OCI-LY3 (cell line): ENCODE data around the gene LRRC8E.

ENCODE experiments used
- H2AFZ ChIP-seq: fragments of 200-600, 300-600 bp; shearing (Covaris generic); 2 replicates; pipeline ENCODE4 v1.6.0; 2014; ENCODE audit warnings: antibody characterized with exemption, low read depth, low read length
- H3K27ac ChIP-seq: fragments of 200-600, 300-600 bp; sonication (generic); 2 replicates; pipeline ENCODE4 v1.5.1; 2014; ENCODE audit warnings: mild to moderate bottlenecking, low read length, moderate library complexity, mixed read lengths
- H3K27me3 ChIP-seq: fragments of 200-600, 300-600 bp; sonication (generic); 2 replicates; pipeline ENCODE4 v1.6.1; 2014; ENCODE audit warnings: low read depth, low read length, mixed read lengths
- H3K36me3 ChIP-seq: fragments of 200-600, 300-600 bp; sonication (generic); replicated peaks from 2 replicates; pipeline ENCODE3; 2014; ENCODE audit warnings: low read depth, low read length, mixed read lengths
- H3K4me1 ChIP-seq: fragments of 300-600, 200-600 bp; sonication (generic); 2 replicates; pipeline ENCODE4 v1.6.1; 2014; ENCODE audit warnings: low read length, mixed read lengths
- H3K4me2 ChIP-seq: fragments of 200-600, 300-600 bp; sonication (generic); 2 replicates; pipeline ENCODE4 v1.6.1; 2014; ENCODE audit warnings: low read length, mixed read lengths
- H3K4me3 ChIP-seq: fragments of 300-600, 200-600 bp; sonication (generic); 2 replicates; pipeline ENCODE4 v1.5.1; 2014; ENCODE audit warnings: antibody characterized with exemption, mild to moderate bottlenecking, low read length, moderate library complexity
- H3K79me2 ChIP-seq: fragments of 300-600, 200-600 bp; shearing (Covaris generic); 2 replicates; pipeline ENCODE4 v1.6.1; 2014; ENCODE audit warnings: mild to moderate bottlenecking, low read length, mixed read lengths
- H3K9ac ChIP-seq: fragments of 300-600, 200-600 bp; shearing (Covaris generic); 2 replicates; pipeline ENCODE4 v1.6.0; 2014; ENCODE audit warnings: mild to moderate bottlenecking, low read length, moderate library complexity
- H3K9me3 ChIP-seq: fragments of 200-600, 300-600 bp; shearing (Covaris generic); 2 replicates; pipeline ENCODE4 v1.6.1; 2014; ENCODE audit warnings: low read length, mixed read lengths; ENCODE audit not compliant: insufficient read depth
- H4K20me1 ChIP-seq: fragments of 200-600, 300-600 bp; sonication (generic); 2 replicates; pipeline ENCODE4 v1.6.1; 2016; ENCODE audit warnings: low read length, mixed read lengths; ENCODE audit not compliant: insufficient read depth
- EZH2phosphoT487 ChIP-seq: fragments of 200-600 bp; shearing (Covaris generic); IDR thresholded peaks from 2 replicates; pipeline ENCODE4 v1.6.1; 2018; ENCODE audit warnings: antibody characterized with exemption, mixed run types, low read depth
- TF ChIP-seq, protein P1 (sequence below): fragments of 200-600, 300-600 bp; sonication (generic); IDR thresholded peaks from 2 replicates; pipeline ENCODE4 v1.5.1; 2014; ENCODE audit warnings: antibody characterized with exemption, low read length, low read depth

LRRC8E gene

DNA sequence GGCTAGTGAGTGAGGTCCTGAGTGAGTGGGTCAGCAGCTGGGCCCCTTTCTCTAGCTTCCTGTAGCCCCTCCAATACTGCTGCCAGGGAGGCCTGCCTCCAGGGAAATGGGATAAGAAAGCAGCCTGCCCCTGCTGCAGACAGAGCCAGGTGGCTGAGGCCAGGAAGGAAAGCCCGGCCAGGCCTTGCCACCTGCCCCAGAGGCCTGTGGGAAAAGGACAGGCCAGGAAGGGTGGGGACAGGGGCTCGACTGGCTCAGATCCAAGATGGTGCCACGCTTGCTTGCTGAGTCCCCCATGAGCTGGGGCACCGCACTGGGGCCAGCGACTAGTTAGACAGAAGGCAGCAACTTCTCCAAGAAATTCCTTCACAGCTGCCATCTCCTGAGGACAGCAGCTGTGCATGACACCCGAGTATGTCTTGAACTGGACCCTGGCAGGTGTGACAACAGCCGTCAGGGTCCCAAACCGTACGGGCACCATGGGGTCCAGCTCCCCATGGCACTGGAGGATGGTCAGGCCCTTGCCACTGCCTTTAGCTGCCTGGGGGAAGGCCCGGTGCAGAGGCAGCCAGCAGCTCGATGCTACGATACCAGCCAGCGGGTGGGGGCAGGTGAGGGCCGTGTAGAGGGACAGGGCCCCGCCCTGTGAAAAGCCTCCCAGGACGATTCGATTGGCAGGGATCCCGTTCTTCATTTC, 9.1 kb upstream of the LRRC8E start:
- Histone ChIP-seq H3K79me2 (no peaks in the 10 kb centered on the region), H3K9ac (no peak overlapping the region), H4K20me1 (no peaks in the 10 kb centered on the region), H3K9me3 (no peaks in the 10 kb centered on the region), H3K4me2 (no peak overlapping the region), H3K4me3 (no peak overlapping the region), H3K4me1 (no peaks in the 10 kb centered on the region), H3K27me3 (no peaks in the 10 kb centered on the region), H3K27ac (no peak overlapping the region), H2AFZ (no peak overlapping the region; the same call in 1 of the 2 replicates), H3K36me3 (peaks cover 2% of the 10 kb centered on the region)
- TF ChIP-seq, protein P1, sequence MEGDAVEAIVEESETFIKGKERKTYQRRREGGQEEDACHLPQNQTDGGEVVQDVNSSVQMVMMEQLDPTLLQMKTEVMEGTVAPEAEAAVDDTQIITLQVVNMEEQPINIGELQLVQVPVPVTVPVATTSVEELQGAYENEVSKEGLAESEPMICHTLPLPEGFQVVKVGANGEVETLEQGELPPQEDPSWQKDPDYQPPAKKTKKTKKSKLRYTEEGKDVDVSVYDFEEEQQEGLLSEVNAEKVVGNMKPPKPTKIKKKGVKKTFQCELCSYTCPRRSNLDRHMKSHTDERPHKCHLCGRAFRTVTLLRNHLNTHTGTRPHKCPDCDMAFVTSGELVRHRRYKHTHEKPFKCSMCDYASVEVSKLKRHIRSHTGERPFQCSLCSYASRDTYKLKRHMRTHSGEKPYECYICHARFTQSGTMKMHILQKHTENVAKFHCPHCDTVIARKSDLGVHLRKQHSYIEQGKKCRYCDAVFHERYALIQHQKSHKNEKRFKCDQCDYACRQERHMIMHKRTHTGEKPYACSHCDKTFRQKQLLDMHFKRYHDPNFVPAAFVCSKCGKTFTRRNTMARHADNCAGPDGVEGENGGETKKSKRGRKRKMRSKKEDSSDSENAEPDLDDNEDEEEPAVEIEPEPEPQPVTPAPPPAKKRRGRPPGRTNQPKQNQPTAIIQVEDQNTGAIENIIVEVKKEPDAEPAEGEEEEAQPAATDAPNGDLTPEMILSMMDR, result no peak
- no peak for TF ChIP-seq EZH2phosphoT487

DNA sequence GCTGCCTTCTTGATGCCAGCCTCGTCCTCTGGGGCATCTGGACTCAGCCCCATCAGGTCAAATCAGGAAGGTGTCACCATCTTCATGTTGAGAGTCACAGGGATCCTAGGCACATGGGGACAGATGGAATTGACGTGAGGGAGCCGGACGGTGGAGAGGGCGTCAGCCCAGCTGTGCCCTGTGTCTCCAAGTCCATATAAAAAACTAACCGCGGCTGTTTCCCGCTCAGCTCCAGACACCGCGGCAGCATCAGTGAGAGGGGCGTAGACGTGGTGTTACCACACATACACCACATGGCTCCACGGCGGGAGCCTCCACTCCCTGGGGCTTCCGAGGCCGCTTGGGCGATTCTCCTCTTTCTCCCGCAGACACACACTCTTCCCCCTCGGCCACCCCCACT, 8.5 kb upstream of the LRRC8E start:
- Histone ChIP-seq H2AFZ (no peak overlapping the region), H3K9me3 (no peaks in the 10 kb centered on the region), H3K4me1 (no peaks in the 10 kb centered on the region), H3K9ac (no peak overlapping the region), H3K79me2 (no peaks in the 10 kb centered on the region), H3K27me3 (no peaks in the 10 kb centered on the region), H3K27ac (no peak overlapping the region), H3K4me2 (no peak overlapping the region), H3K36me3 (peaks cover 2% of the 10 kb centered on the region), H3K4me3 (no peak overlapping the region), H4K20me1 (no peaks in the 10 kb centered on the region)
- TF ChIP-seq EZH2phosphoT487, result no peak
- TF ChIP-seq, protein P1, result no peak

DNA sequence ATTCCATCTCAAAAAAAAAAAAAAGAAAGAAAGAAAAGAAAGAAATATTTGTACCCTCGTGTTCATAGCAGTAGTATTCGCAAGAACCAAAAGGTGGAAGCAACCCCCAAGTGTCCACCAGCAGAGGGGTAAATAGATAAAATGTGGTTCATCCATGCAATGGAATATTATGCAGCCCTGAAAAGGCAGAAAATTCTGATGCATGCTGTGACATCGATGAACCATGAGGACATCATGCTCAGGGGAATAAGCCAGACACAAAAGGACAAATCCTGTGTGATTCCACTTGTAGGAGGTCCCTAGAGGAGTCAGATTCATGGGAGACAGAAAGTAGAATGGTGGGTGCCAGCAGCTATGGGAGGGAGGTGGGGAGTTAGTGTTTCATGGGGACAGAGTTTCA, 6.4 kb upstream of the LRRC8E start:
- Histone ChIP-seq H3K4me2 (no peak overlapping the region), H3K27me3 (no peaks in the 10 kb centered on the region), H3K36me3 (peaks cover 2% of the 10 kb centered on the region), H3K27ac (no peak overlapping the region), H3K4me1 (no peaks in the 10 kb centered on the region), H3K4me3 (no peak overlapping the region), H4K20me1 (no peaks in the 10 kb centered on the region), H3K79me2 (no peaks in the 10 kb centered on the region), H3K9ac (no peak overlapping the region), H2AFZ (no peak overlapping the region), H3K9me3 (no peaks in the 10 kb centered on the region)
- TF ChIP-seq, protein P1, result no peak
- no peak for TF ChIP-seq EZH2phosphoT487

DNA sequence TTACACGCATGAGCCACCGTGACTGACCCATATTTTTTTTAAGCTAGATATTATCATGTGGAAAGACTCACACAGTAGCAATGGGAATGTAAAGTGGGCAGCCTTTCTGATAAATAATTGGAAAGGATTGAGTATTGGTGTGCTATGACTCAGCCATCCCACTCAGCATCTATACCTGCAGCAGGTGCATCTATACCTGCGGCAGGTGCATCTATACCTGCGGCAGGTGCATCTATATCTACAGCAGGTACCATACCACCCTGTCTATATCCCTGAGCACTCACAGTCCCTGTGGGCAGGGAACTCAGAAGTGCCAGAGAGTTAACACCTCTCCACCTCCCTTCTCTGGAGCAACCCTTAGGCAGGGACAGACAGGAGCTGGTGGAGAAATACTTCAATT, 5.2 kb upstream of the LRRC8E start:
- no peaks in the 10 kb centered on the region for H3K9me3 ChIP-seq
- H3K9ac ChIP-seq, result no peak overlapping the region
- no peaks in the 10 kb centered on the region for H3K27me3 ChIP-seq
- no peaks in the 10 kb centered on the region for H4K20me1 ChIP-seq
- H3K27ac ChIP-seq, result no peak overlapping the region
- H2AFZ ChIP-seq, result no peak overlapping the region
- no peak for TF ChIP-seq EZH2phosphoT487
- H3K4me1 ChIP-seq, result no peaks in the 10 kb centered on the region
- H3K4me2 ChIP-seq, result no peak overlapping the region
- no peaks in the 10 kb centered on the region for H3K79me2 ChIP-seq
- H3K4me3 ChIP-seq, result no peak overlapping the region
- H3K36me3 ChIP-seq, result peaks cover 2% of the 10 kb centered on the region
